GM10248 (cell line): Measurements from ENCODE around the gene KSR2.

Experiments
- CTCF ChIA-PET: fragments of 300-600 bp; sonication (Branson Sonifier 250); formaldehyde crosslinking; extraction: SDS; loops from one replicate; lab custom pipeline; 2021; ENCODE audit warnings: antibody characterized with exemption; lab: Yijun Ruan, JAX
- POLR2A ChIA-PET: fragments of 350-650 bp; sonication (Branson Sonifier 250); formaldehyde crosslinking; extraction: SDS; loops from one replicate; lab custom pipeline; 2020; ENCODE audit warnings: antibody characterized with exemption; lab: Yijun Ruan, JAX
- DNase-seq: peaks from one replicate; pipeline ENCODE4 v3.0.0; 2012; ENCODE audit errors: extremely low spot score
- TF ChIP-seq, protein P1 (sequence below): IDR thresholded peaks from 2 replicates; pipeline ENCODE4 v1.5.1; 2012; ENCODE audit warnings: mild to moderate bottlenecking, low read depth; ENCODE audit errors: extremely low read depth, missing control alignments, control extremely low read depth

Gene KSR2

DNA sequence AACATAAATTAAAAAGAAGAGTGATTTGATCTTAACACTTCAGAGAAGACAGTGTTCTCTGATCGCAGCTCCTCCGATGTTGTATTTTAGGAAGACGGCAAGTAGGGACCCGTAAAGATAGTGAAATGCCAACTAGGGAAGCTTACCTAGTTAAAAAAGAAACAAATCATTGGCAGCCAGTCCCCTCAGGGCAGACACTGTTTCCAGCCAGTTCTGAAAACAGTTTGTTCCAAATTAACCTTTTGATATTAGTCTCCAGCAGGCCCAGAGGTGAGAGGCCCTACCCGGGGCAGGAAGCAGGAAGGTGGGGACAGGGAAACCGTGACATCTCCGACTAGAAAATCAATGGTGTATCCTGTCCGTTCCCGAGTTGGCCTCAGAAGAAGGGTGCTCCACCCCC, 56.0 kb downstream of the KSR2 start:
- TF ChIP-seq, protein P1, sequence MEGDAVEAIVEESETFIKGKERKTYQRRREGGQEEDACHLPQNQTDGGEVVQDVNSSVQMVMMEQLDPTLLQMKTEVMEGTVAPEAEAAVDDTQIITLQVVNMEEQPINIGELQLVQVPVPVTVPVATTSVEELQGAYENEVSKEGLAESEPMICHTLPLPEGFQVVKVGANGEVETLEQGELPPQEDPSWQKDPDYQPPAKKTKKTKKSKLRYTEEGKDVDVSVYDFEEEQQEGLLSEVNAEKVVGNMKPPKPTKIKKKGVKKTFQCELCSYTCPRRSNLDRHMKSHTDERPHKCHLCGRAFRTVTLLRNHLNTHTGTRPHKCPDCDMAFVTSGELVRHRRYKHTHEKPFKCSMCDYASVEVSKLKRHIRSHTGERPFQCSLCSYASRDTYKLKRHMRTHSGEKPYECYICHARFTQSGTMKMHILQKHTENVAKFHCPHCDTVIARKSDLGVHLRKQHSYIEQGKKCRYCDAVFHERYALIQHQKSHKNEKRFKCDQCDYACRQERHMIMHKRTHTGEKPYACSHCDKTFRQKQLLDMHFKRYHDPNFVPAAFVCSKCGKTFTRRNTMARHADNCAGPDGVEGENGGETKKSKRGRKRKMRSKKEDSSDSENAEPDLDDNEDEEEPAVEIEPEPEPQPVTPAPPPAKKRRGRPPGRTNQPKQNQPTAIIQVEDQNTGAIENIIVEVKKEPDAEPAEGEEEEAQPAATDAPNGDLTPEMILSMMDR, result no peak
- POLR2A ChIA-PET, result no interaction called here
- DNase-seq, result no peak
- CTCF ChIA-PET, result interaction anchor here (1.1 kb wide), 1 partner anchor 24 kb away, joined by 3 read pairs; no protein-coding TSS in a partner anchor

DNA sequence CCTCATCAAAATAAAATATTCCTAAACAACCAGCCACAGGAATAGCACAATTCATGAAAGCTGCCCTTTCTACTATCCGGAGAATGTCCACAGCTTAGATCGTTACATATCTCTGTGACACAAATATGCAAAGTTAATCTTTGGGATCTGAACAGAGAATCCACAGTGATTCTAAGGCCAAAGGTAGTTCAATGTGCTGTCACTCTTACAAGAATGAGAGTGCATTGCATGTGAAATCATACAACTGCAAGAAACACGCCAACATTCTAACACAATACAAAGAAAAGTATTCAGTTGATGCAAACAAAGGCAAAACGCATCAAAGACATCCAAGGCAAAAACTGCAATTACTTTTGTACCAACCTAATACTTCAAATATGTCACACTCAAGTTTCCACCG, 60.4 kb downstream of the KSR2 start:
- POLR2A ChIA-PET, result no interaction called here
- CTCF ChIA-PET, result interaction anchor here (2.0 kb wide), 1 partner anchor 59 kb away, joined by 6 read pairs; no protein-coding TSS in a partner anchor

DNA sequence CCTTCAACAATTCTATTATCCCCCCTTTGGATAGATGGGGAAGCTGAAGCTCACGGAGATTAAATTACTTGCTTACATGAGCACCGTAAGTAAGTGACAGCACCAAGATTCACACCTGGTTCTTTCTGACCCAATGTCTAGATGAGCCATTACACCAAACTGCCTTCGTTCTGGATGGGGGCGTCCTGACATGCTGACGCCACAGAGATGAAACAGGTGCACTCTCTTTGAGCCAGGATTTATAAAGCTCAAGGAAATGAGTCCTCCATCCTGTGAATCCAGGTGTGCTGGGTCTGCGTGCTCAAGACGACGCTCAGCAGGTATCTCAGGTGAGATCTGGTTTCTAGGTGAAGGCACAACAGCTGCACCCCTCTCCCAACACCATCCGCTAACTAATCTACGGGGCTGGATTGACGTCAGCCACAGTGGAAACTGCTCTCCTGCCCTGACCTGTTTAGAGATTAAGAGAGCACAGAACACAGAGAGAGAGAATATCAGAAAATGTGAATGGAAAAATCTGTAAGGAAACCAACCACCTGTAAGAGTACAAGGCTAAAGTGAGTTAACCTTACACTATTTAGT, 61.6 kb downstream of the KSR2 start:
- POLR2A ChIA-PET, result no interaction called here
- CTCF ChIA-PET, result interaction anchor here (2.0 kb wide), 1 partner anchor 58 kb away, joined by 6 read pairs; no protein-coding TSS in a partner anchor

More for the DNA sequence above, 60.4 kb downstream of the KSR2 start:
- TF ChIP-seq, protein P1, result no peak
- DNase-seq, result no peak

DNA sequence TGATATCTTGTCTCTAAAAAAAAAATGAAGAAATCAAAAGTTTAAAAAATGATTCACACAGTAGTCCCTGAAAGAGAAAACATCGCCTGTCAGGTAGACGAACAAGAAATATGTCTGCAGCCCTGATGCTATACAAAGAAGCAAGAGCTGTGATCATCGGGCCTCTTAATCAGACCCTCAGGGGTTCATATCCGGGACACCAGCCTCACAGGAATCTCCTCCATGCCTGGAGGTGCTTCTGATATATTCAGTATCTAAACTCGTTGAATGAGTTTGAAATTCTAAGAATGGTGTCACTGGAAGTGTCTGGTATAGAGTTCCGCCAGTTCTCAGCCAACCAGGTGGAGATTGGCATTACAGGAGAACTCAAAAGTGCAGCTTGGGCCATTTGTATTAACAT, 64.7 kb downstream of the KSR2 start:
- TF ChIP-seq, protein P1, result no peak
- CTCF ChIA-PET, result interaction anchor here (1.1 to 1.4 kb wide), 3 partner anchors 19 to 47 kb away, joined by 3 to 4 read pairs (median 4); no protein-coding TSS in a partner anchor
- DNase-seq, result no peak
- POLR2A ChIA-PET, result no interaction called here

More for the DNA sequence above, 61.6 kb downstream of the KSR2 start:
- TF ChIP-seq, protein P1, result no peak
- DNase-seq, result no peak

DNA sequence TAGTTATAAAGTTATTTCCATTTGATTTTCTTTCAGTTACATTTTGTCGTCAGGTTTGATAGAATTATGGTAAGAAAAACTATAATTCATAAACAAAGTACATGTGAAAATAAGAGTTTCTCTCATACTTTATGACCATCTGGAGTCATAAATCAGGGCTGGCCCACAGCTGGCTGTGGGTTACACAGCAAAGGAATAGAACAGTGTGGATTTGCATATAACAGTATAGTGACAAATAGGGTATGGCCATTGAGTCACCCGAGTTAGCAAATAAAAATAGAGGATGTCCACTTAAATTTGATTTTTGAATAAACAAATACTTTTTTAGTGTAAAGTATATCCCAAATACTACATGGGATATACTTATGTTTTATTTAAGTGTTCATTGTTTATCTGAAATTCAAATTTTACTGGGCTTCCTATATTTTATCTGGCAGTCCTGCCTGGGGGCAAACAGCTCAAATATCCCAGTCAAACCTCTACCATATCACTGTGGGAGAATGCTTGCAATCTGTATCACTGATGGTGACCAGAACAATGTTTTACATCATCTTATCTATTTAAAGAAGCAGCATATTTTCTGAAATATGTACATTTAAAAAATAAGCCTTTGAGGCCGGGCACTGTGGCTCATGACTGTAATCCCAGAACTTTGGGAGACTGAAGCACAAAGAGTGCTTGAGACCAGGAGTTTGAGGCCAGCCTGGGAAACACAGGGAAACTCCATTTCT, 65.5 kb downstream of the KSR2 start:
- ChIA-PET CTCF (interaction anchor here (1.1 to 3.1 kb wide), 2 partner anchors 29 to 46 kb away, joined by 4 to 9 read pairs; no protein-coding TSS in a partner anchor), POLR2A (no interaction called here)
- DNase-seq, result no peak
- TF ChIP-seq, protein P1, result no peak

DNA sequence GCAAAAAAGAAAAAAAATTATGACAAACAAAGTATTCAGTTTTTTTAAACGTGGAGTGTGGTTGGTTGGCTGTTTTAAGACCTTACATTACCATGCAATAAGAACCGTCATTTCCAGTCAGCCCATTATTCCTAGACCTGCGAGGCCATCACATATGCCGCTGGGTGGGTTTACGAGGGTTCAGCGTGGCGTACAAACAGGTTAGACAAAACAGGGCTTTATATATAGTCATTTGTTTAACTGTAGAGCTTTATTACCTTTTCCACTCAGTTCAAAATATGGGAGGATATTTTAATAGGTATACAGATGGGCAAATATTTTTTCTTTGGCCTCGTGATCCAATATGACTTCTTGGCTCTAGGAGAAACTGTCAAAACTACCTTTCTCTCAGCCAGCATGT, 67.2 kb downstream of the KSR2 start:
- DNase-seq, result no peak
- POLR2A ChIA-PET, result no interaction called here
- TF ChIP-seq, protein P1, result no peak
- CTCF ChIA-PET, result interaction anchor here (3.1 kb wide), 1 partner anchor 27 kb away, joined by 9 read pairs; no protein-coding TSS in a partner anchor
